GM19193 (cell line): ENCODE data around the gene SRPK2.

Experiments
- POLR2A ChIP-seq: IDR thresholded peaks from 4 replicates; pipeline ENCODE4 v1.6.1; 2011; ENCODE audit not compliant: insufficient read depth, insufficient read length; ENCODE audit errors: extremely low read depth

SRPK2 gene

GRCh38 chr7:105350906-105351305 lies 37.8 kb downstream of the SRPK2 start:
- no peak for TF ChIP-seq POLR2A

GRCh38 chr7:105346593-105347322 lies 42.0 kb downstream of the SRPK2 start:
- no peak for TF ChIP-seq POLR2A

GRCh38 chr7:105346138-105346537 lies 42.6 kb downstream of the SRPK2 start:
- TF ChIP-seq POLR2A = no peak

GRCh38 chr7:105345725-105346124 lies 43.0 kb downstream of the SRPK2 start:
- TF ChIP-seq POLR2A = no peak

- TF ChIP-seq POLR2A = no peak
Observed at GRCh38 chr7:105345003-105345402, 43.7 kb downstream of the SRPK2 start.

- TF ChIP-seq POLR2A = no peak
Observed at GRCh38 chr7:105339404-105340323, 49.1 kb downstream of the SRPK2 start.

- no peak for TF ChIP-seq POLR2A
Observed at GRCh38 chr7:105337529-105337928, 51.2 kb downstream of the SRPK2 start.

GRCh38 chr7:105336009-105336408 lies 52.7 kb downstream of the SRPK2 start:
- TF ChIP-seq POLR2A = no peak

GRCh38 chr7:105330526-105330925 lies 58.2 kb downstream of the SRPK2 start:
- no peak for TF ChIP-seq POLR2A

- TF ChIP-seq POLR2A = no peak
Observed at GRCh38 chr7:105327201-105327600, 61.5 kb downstream of the SRPK2 start.

GRCh38 chr7:105325216-105325904 lies 63.4 kb downstream of the SRPK2 start:
- TF ChIP-seq POLR2A = no peak

GRCh38 chr7:105323366-105323765 lies 65.4 kb downstream of the SRPK2 start:
- no peak for TF ChIP-seq POLR2A

GRCh38 chr7:105322655-105323277 lies 66.0 kb downstream of the SRPK2 start:
- TF ChIP-seq POLR2A = no peak

- TF ChIP-seq POLR2A = no peak
Observed at GRCh38 chr7:105321754-105322455, 66.8 kb downstream of the SRPK2 start.
